HG03558 (cell line): ENCODE results near the gene SLC6A13.
"Not testable (repeated sequence)": the region's sequence is repeated elsewhere in the genome, so short reads cannot be mapped to it uniquely, and the experiment has no call there.

Experiments used
- ATAC-seq: cut with Tn5 transposase; IDR thresholded peaks from one replicate; pipeline ENCODE4 v1.9.1; 2021; ENCODE audit warnings: moderate number of reproducible peaks; ENCODE audit not compliant: unreplicated experiment; ENCODE audit errors: extremely low read depth

Gene SLC6A13

GRCh38 chr12:220491-220890 lies 42.1 kb downstream of the SLC6A13 start:
- ATAC-seq, result no peak

GRCh38 chr12:219891-220352 lies 42.7 kb downstream of the SLC6A13 start:
- ATAC-seq, result no peak

- ATAC-seq, result no peak
Measured at GRCh38 chr12:218728-219590, 43.7 kb downstream of the SLC6A13 start.

GRCh38 chr12:218221-218620 lies 44.4 kb downstream of the SLC6A13 start:
- no peak for ATAC-seq

GRCh38 chr12:217029-217428 lies 45.6 kb downstream of the SLC6A13 start:
- ATAC-seq, result not testable (repeated sequence)

- ATAC-seq, result no peak
Measured at GRCh38 chr12:215116-215515, 47.5 kb downstream of the SLC6A13 start.

- ATAC-seq, result no peak
Measured at GRCh38 chr12:214003-214741, 48.5 kb downstream of the SLC6A13 start, which contains the start of gene SLC6A12. SLC6A12 (minus strand) TSS chr12:214157; CDS start chr12:209986, 4,171 bp downstream.

- ATAC-seq, result no peak
Measured at GRCh38 chr12:213527-213932, 49.1 kb downstream of the SLC6A13 start.

GRCh38 chr12:212715-213526 lies 49.7 kb downstream of the SLC6A13 start:
- no peak for ATAC-seq

GRCh38 chr12:212415-212714 lies 50.3 kb downstream of the SLC6A13 start:
- ATAC-seq, result no peak

GRCh38 chr12:211639-212414 lies 50.8 kb downstream of the SLC6A13 start:
- no peak for ATAC-seq

- no peak for ATAC-seq
Measured at GRCh38 chr12:211142-211465, 51.5 kb downstream of the SLC6A13 start.

- ATAC-seq, result no peak
Measured at GRCh38 chr12:210277-211141, 52.1 kb downstream of the SLC6A13 start.

GRCh38 chr12:209851-210250 lies 52.8 kb downstream of the SLC6A13 start:
- ATAC-seq, result no peak

- no peak for ATAC-seq
Measured at GRCh38 chr12:209246-209645, 53.4 kb downstream of the SLC6A13 start.

- no peak for ATAC-seq
Measured at GRCh38 chr12:208813-209212, 53.8 kb downstream of the SLC6A13 start.

GRCh38 chr12:207804-208203 lies 54.8 kb downstream of the SLC6A13 start:
- no peak for ATAC-seq

- ATAC-seq, result no peak
Measured at GRCh38 chr12:206746-207440, 55.7 kb downstream of the SLC6A13 start.

- ATAC-seq, result no peak
Measured at GRCh38 chr12:205026-205425, 57.6 kb downstream of the SLC6A13 start.
